Measurements from ENCODE around the gene SYDE2.

Gene SYDE2

DNA sequence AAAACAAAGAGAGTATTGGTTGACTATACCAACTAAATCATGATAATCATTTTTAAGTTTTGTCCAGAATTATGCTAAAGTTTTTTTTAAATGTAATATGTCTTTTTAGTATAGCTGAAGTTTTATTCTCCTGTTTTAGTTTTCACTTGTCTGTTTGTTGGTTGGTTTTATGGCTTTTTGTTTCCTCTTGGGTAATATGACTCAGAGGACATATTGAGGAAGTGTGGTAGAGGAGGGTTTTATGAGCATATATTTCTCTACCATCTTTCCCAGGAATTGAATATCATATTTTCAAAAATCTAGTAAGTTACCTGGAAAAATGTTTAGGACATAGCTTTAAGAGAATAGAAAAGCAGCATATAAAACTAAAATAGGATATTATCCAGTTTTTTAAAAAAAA is 84.0 kb downstream of the SYDE2 start:
- no peak for FAIRE-seq

DNA sequence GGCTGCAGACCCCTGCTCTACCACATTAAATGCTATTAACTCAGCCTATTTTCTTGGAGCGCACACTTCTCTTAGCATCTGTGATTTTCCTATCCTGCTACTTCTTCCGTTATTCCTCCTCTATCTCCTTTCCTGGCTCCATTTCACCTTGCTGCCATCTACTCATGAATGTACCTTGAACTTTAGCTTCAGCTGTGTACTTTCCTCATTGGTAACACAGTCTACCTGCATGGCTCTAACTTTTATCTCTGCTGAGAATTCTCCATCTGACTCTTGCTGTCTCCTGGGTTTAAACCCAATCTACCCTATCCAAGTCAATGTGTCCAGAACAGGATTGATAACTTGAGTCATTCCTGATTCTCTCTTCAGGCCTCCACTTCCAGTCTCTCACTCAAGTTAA is 84.9 kb downstream of the SYDE2 start:
- no peak for FAIRE-seq

DNA sequence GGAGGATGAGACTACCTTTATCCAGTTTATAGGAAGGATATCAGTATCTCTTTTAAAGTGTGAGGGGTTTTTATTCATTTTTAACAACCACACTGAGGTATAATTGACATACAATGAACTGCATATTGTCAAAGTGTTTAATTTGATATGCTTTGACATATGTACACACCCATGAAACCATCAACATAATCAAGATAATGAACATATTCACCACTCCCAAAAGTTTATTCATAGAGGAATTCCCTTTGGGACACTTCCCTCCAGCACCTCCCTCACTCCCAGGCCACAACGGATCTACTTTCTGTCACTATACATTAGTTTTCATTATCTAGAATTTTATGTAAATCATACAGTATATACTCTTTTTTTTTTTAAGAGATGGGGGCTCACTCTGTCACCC is 89.1 kb downstream of the SYDE2 start:
- no peak for FAIRE-seq

DNA sequence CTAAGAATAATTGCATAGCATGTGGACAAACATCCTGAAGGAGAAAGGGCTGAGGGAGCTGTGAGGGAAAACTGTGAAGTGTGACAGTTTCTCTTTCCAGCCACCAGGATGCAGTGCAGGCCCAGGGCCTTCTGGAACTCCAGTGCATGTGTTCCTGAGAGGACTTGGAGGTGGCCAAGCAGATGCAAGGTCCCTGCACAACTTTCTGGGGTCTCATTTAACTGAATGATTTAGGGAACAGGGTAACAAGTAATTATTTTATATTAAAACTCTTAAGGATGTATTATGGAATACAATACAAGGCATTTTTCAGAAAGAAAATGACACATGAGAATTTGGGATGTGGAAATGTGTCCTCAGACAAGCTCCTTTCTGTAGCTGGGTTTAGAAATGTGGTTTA is 91.3 kb downstream of the SYDE2 start:
- peak; percentile 74 for FAIRE-seq
